Activated T-cell treated with anti-CD3 and anti-CD28 coated beads, Interleukin-2, amount 50 U/mL, for 1 hour (primary cell): ENCODE results near the gene WDR48.

Experiments used
- DNase-seq: peaks from one replicate; pipeline ENCODE4 v3.0.0-alpha.2; 2020

Gene WDR48

DNA sequence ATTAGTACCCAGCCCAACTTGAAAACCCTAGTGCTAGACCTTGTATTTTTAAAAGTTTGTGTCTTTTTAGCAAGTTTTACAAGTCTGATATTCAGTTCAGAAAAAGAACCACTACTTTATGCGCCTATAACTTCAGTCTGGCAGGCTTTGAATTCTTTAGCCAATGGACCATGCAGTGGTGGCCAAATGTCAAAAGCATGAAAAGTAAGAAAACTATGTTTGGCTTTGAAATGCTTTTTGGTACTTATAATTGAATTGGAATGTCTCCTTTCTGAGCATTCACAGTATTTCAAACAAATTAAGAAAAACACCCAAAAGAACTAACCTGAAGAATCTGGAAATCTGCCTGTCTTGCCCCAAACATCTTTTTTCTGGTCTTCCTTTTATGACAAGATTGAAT, 12.8 kb downstream of the WDR48 start:
- no peak for DNase-seq

DNA sequence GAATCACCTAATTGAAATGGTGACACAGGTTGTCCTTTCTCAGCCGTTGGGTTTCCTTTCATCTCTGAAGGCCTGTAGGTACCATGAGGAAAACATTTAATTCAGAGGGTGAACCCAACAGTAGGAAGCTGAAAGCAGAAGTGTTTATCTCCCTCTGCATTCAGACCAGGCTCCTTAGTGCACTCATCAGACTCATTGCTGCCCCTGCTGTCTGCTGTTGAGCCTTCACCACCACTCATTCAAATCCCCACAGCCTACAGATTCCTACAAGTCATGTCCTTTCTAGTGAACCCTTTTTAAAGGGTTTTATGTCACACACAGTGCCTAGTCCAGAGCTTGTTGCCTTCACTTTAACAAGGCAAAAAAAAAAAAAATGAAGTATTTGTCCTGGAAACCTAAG, 13.4 kb downstream of the WDR48 start:
- no peak for DNase-seq

DNA sequence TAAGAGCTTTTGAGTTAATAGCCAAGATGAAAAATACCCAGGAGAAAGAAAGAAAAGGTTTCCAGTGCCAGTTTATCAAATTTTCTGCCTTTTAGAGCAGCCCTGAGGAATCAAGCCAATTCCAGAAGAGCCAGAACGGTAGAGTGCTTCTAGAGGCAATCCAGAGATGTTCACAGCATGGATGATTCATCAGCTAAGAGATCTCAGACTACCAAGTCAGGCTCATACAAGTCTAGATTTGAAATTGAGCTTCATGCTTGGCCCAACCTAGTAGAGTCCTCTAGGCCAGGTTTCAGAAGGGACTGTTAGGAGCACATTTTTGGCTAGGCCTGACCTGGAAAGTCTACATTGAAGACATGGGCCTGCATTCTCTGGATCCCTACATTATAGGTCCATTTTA, 15.5 kb downstream of the WDR48 start:
- no peak for DNase-seq

- no peak for DNase-seq
Measured at GRCh38 chr3:39068556-39068955, 16.7 kb downstream of the WDR48 start.

GRCh38 chr3:39075910-39076309, 24.1 kb downstream of the WDR48 start:
- no peak for DNase-seq

GRCh38 chr3:39079530-39079929, 27.7 kb downstream of the WDR48 start:
- no peak for DNase-seq

- no peak for DNase-seq
Measured at GRCh38 chr3:39080026-39080425, 28.2 kb downstream of the WDR48 start.

DNA sequence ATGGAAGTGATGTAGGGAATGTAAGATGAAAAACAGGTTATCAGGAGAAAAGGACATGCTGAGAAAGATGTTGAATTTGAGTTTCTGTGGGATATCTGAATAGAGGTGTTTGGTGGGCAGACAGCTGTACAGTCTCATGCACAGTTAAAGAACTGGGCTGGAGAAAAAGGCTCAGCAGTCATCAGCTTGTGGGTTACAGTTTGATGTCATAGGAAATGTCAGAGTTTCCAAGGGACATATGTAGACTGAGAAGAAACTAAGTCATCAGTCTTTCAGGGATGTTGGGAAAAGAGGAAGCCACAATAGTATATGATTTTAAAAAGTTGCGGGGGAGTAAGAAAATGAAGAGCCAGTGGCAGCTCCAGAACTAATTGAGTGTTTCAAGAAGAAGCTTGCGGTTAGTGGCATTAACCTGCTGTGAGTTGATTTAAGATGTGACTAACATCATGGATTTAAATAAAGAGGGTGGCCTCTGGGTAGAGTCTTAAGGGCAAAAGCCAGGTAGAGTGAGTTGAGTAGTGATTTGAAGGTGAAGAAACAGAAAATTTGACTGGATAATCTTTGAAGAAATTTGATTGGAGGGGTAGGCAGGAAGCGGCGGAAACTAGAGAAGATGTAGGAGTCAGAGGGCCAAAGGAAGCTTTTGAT, 31.0 kb downstream of the WDR48 start:
- DNase-seq, result no peak

DNA sequence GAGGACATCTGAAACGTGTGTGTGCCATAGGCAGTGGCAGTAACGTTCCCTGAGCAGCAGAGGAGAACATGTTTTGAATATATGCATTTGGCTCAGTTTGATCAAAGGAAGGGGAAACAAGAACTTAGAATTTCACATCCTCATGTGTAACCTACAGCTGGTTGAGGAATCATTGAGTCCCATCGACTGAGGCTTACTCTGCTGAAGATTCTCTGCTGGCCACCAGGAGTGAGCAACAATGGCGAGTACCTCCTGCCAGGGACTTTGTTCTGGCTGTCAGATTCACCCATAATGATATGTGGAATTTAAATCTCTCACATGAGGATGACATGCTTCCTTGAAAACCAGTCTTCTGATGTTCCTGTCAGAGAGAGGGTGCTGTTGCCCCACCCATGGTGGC, 34.3 kb downstream of the WDR48 start:
- DNase-seq, result no peak

DNA sequence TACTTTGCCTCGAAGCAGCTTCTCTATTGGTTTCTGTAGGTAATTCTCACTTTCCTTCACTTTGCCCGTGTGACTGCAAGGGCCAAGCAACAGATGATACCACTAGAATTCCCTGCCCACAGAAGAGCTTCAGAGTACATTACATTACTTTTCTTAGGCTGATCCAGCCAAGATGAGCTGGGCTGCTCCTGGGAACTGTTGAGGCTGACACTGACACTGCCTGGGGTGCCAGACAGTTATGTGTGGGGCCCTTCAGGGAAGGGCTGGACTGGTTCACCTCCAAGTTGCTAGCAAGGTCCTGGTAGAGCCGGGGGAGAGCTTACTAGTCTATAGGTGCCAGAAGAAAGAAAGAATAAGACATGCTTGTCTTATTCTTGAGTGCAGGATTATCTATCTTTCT, 36.6 kb downstream of the WDR48 start:
- no peak for DNase-seq

GRCh38 chr3:39088889-39089288, 37.1 kb downstream of the WDR48 start:
- DNase-seq, result no peak

DNA sequence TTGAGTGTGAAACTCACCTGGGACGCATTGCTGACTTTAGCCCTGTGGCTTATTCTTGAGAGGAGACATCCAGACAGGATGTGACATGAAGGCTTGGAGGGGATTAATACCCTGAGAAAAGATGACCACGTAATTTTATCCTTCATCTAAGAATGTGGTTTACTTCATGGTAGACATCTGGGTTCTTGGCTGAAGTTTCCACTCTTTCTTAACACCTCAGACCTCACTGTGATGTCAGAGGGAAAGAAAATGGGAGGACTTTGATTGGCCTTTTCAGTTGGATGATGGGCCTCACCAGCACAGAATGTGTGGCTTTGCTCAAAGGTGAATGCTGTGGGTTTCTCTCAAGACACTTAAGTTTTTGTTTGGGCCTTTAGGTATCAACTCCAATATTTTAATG, 39.1 kb downstream of the WDR48 start:
- no peak for DNase-seq

DNA sequence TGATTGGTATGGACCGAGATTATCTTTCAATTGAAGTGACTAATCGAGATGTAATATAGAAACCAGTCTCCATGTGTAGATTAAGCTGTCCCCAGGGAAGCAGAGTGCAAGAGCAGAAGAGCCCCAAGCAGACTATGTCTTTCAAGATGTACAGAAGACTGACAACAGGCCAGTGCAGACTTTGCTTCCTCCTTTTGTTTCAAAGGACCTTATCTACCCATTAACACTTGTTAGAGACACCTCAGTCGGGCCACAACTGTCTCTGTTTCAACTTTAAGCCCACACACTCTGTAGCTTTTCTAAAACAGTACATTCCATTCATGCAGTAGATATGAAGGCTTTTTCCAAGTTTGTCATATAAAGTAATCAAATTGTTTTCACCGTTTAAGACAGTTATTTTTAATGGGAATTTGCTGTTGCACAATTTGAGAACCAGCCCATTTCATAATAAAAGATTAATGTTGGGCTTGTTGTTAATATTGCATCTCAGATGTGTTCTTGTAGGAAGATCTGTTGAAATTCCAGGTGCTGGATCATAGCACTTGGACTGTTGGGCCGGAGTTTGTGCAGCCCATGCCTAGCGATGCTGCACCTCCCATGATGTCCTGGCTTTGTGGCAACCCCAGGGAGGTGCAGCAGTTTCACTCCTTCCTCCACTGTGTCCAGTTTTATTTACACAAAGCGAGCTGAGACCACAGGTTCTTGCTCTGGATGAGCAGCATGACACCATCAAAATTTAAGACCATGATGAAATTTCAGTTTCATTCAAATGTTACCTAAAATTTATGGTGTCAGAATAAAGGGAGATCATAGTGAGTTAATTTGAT, 43.2 kb downstream of the WDR48 start:
- DNase-seq, result no peak

DNA sequence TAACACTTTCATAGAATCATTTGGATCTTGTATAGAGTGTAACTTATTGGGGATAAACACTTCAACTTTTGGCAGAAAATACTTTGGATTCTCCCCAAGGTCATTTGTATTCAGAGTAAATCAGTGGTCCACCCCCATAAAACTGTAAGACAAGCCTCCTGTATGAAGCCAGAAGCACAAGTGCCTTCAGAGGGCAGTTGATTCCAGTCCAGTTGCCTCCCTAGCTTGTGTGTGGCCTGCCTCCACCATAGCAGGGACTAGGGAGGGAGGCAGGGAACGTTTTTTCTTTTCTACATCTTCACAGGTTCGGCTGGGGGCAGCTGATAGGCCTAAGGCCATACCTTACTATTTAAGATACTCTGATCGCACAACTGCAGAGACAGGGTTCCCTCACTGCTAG, 44.0 kb downstream of the WDR48 start:
- DNase-seq, result no peak

- DNase-seq, result no peak
Measured at GRCh38 chr3:39096775-39097174, 45.0 kb downstream of the WDR48 start.

GRCh38 chr3:39097716-39098472, 46.1 kb downstream of the WDR48 start:
- no peak for DNase-seq

- DNase-seq, result no peak
Measured at GRCh38 chr3:39098473-39099000, 46.7 kb downstream of the WDR48 start.

DNA sequence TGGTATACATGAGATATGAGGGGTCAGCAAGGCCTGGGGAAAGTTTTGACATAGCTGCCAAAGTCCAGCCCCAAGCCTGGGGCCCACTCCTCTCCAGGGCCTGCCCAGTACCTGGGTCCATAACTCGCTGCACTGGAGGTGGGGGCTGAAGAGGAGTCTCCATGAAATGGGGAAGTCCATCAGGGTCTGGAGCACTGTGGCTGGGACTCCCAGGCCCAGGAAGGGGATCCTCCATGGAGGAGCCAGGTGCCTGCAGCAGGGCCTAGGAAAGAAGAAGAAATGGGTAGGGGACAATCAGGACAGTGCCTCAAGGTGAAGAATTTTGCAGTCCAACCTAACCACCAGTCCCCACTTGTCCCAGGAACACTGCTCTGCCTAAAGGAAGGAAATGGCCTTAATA, 47.4 kb downstream of the WDR48 start:
- no peak for DNase-seq

GRCh38 chr3:39099738-39100499, 48.1 kb downstream of the WDR48 start:
- no peak for DNase-seq

DNA sequence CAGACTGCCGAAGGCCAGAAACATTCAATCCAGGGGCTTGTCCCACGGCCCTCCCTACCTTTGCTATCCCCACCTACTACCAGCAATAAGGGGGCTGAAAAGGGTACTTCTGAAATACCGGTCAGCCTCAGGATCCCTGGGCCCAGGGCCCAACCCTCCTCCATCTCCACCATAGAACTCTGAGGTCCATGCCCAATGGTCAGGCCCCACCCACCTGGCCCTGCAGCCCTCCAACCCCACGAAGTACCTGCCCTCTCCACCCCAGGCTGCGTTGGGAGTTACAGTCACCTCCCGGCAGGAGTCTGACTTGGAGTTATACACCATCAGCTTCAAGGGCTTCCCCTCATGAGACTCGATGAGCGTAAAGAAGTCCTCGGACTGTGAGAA, 48.7 kb downstream of the WDR48 start:
- no peak for DNase-seq

DNA sequence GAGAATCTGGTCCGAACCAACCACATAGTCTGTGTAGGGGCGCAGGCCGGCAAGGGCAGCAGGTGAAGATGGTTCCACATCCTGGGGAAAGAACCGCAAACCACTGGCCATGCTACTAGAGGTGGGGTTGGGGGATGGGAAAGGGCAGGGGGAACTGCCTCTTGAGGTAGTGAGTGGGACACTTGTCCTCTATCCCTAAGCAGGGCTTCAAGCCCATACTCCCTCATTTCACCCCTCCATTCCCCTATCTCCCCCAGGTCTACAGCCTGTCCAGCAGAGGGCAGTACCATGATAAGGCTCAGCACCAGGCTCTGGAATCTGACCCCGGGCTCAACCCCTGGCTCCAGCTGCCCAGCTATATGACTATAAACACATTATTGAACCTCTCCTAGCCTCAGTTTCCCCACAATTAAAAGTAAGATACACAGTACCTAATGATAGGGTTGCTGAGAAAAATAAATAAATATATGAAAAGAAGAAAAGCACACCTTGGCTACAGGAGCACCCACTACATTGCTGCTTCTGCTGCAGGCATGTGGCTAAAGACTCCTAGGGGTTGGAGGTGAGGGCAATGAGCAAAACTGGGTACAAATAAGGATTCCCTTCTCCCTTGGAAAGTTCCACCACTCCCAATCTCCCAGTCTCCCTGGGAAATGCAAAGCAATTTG, 49.3 kb downstream of the WDR48 start:
- peak; percentile 50 for DNase-seq
